ENCODE data around the gene AQP12A.
"Not testable (repeated sequence)": the region's sequence is repeated elsewhere in the genome, so short reads cannot be mapped to it uniquely, and the experiment has no call there.

The AQP12A gene

DNA sequence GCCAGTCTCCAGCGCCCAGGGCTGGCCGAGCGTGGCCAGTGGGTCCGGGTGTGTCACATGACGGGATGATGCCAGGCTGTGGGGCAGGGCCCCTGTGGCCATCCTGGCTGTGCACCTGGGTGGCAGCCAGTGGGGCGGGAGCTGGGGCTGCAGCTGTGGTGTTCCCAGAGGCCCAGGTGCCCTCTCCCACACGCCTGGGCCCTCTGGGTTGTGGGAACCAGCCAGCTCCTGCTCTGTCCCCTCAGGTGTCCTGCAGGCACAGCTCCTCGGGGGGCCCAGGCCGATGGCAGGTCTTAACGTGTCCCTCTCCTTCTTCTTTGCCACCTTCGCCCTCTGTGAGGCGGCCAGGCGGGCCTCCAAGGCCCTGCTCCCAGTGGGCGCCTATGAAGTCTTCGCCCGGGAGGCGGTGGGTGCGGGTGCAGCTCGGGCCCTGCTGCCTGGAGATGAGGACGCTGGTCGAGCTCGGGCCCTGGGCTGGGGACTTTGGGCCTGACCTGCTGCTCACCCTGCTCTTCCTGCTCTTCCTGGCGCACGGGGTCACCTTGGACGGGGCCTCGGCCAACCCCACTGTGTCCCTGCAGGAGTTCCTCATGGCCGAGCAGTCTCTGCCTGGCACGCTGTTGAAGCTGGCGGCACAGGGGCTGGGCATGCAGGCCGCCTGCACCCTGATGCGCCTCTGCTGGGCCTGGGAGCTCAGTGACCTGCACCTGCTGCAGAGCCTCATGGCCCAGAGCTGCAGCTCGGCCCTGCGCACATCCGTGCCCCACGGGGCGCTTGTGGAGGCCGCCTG, at the start of gene AQP12A:
TSS of gene AQP12A (plus strand) at position 236 of the 790 bp plus-strand sequence. CDS start at position 284, 48 bp downstream.
- not testable (repeated sequence) for DNase-seq

GRCh38 chr2:240642061-240642805, 49.4 kb upstream of the AQP12A start:
- no peak for DNase-seq

- no peak for DNase-seq
These were observed 48.9 kb upstream of the AQP12A start for GRCh38 chr2:240642806-240643092.

DNA sequence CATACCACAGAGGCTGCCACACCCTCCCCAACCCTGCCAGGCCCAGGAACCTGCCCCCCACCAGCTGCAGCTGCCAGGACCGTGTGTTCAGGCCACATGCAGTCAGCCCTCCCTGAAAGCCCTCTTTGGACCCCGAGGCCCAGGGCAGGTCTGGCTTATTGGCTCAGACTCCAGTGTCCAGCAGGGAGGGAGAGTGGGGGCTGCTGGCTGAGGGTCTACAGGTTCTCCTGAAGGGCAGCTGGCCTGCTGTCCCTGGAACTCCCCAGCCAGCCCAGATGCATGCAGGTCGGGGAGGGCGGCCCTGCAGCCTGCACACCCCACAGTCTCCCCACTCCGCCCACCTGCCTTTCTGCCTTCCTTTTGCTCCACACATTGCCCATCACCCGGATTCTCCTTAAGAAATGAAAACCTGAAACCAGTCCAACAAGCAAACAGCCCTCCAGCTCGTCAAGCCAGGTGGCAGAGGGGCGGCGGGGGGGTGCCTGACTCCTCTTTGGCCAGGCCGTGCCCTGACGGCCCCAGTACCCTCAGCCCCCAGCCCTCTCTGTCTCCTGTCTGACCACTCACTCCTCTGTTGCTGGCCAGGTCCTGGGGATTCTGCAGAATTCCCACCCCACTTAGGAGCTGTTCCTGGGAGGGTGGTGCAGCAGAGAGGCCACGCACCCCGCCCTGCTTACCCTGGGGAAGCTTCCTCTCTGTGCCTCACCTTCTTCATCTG, 48.4 kb upstream of the AQP12A start:
- no peak for DNase-seq

DNA sequence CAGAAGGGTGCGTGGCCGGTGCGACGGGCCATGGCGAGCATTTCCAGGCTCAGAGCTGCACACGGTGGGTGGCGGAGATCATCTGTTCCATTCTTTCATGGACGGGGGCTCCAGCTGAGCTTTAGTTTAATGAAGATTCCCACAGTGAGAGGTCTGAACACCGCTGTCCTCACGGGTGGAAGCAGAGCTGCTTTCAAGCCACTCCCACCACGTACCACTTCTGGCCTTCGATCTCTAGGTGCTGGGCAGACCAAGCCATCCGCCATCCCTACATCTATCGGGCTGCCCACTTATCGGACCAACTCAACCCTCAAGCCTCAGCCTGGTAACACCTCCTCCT, 47.9 kb upstream of the AQP12A start:
- no peak for DNase-seq

DNA sequence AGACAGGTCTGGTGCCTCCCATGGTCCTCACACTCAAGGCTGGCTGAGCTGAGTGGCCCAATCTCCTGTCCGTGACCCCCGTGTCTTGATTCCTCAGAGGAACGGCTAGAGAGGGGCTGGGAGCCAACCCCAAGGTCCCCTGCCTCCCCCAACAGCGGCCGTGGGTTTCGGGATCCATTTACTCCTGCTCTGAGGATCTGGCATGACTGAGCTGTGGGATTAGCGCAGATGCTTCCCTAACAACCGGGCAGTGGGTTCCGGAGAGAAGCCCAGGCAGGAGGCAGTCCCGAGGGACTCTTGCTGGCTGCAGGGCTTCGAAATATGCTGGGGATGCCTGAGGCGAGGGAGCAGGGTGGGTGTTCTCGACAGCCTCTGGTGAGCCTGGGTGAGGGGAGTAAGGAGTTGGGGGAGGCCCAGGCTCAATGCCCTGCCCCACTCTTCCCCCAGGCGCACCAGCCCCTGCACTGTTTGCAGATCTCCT, 47.5 kb upstream of the AQP12A start:
- no peak for DNase-seq

DNA sequence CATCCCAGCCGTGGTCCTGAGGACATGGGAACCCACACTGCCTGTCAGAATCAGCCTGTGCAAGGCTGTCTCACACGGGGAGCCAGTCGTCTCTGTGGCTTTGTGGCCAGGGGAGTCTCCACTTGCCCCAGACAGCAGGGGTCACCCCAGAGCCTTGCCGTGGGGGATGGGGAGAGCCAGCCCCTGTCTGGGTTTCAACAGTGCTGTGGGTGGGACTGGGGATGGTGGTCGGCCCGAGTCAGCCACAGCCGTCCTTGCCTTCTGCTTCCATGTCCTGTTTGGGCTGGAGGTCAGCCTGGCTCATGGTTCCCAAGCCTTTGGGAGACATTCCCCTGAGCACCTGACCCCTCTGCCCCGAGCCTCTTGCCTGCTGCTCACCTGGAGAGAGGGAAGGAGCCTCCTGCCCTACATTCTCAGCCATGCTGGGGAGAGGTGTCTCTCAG, 46.8 kb upstream of the AQP12A start:
- no peak for DNase-seq

DNA sequence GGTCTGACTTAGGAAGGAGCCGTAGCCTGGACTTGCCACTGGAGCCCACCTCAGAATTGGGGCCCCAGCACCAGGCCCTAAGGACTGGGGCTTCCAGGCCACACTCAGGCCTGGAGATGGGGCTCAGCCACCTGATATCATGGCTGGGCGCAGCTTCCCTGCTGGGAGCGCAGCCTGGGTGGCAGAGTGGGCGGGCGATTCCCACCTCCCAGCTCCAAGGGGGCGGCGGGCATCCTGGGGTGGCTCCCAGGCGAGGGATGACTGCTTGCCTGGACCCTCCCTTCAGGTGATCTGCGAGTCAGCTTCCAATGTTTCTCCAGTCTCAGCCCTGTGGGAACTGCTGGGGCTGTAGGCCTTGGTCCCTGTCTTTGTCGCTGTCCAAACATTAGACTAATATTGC, 46.3 kb upstream of the AQP12A start:
- DNase-seq: no peak

GRCh38 chr2:240645801-240646175, 45.9 kb upstream of the AQP12A start:
- no peak for DNase-seq

GRCh38 chr2:240646176-240646899, 45.3 kb upstream of the AQP12A start:
- DNase-seq: no peak

- DNase-seq: no peak
These were observed 44.7 kb upstream of the AQP12A start for GRCh38 chr2:240646900-240647502.

- no peak for DNase-seq
These were observed 44.0 kb upstream of the AQP12A start for GRCh38 chr2:240647503-240648154.

GRCh38 chr2:240648155-240648649, 43.5 kb upstream of the AQP12A start:
- DNase-seq: no peak

DNA sequence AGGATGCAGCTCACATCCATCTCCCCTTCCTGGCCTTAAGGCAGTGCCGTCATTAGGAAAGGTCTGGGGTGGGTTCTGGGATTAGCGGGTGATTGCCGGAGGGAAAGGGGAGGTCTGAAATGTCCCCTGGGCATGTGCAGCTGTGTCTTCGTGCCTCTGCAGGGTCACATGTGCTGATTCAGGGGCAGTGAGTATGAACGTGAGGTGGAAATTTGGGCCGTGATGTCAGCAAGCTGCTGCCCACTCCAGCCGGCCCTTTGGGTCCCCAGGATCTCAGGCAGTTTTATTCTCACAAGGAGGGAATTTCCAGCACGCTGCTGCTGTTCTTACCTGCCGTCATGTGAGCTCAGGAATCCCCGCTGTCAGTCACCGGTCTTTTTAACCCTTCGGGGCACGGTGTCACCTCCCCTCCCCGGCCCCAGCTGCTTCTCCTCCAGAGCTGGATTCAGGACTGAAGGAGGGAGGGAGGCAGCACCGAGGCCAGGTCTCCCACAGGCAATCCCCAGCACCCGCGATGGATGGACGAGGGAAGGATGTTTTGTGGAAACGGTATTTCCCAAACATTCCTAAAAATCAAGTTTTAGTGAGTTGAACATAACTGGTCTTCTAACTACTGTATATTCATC, 42.9 kb upstream of the AQP12A start:
- DNase-seq: no peak

GRCh38 chr2:240649331-240649730, 42.3 kb upstream of the AQP12A start:
- no peak for DNase-seq

DNA sequence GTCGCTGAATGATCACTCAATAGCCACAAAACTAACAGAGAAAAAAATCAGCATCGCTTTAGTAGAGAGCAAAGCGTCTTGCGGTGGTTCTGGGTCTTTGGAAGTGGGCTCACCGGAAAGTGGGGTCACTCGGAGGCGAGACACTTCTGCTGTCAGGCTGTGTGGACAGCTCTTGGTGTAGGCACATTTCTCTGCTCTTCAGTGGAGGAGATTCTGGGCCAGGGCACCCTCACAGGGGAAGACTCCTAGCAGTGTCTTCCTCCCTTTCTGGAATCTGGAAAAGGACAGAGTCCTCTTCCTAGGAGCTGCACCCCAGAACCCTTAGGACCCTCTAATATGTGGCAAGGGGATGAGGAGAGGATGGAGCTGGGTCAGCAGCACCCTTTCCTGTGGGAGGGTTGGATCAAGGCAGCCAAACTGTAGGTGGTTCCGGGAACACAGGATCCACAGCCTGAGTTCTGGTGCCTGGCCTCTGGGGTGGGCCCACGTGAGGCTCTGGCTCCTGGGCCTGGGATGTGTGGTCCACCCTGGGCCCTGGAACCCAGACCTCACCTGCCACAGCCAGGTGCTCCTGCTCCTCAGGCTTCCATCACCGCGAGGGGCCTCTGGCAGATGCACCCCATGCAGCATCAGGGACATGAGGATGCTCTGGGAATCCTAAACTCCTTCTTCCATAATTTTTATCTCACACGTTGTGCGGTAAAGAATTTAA, 41.3 kb upstream of the AQP12A start:
- DNase-seq: no peak

DNA sequence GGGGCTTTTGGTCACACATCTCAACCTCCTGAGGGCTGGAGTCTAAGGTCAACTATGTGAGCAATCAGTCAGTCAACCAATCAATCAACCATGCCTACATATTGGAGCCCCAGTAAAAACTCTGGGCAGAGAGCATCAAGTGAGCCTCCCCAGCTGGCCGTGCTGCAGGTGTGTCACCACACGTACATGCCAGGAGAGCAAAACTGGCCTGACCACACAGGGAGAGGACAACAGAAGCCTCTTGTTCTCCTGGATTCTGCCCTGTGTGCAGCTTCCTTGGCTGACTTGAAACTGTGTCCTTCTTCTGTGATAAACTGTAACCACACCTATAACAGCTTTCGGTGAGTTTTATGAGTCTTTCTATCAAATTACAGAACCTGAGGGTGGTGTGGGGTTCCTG, 40.5 kb upstream of the AQP12A start:
- DNase-seq: no peak

GRCh38 chr2:240655931-240656886, 35.5 kb upstream of the AQP12A start:
- DNase-seq: no peak

GRCh38 chr2:240659883-240660282, 31.8 kb upstream of the AQP12A start:
- not testable (repeated sequence) for DNase-seq

- no peak for DNase-seq
These were observed 29.0 kb upstream of the AQP12A start for GRCh38 chr2:240662681-240663080.
